ENCODE measurements around the gene RGS6. TPM values are rescaled to one million over a fixed set of nuclear protein-coding genes. Genes with fewer than 3 reads are reported as not detected.

RGS6 gene
- total RNA-seq, 6 donors from 2014 or later, result 0.83 to 12.9 (median 2.2) TPM; not detected in 1

- no peak overlapping the region for H3K27ac ChIP-seq
Observed at GRCh38 chr14:72443256-72443655, 511.0 kb downstream of the RGS6 start.

GRCh38 chr14:72443991-72444441 lies 511.8 kb downstream of the RGS6 start:
- Histone ChIP-seq H3K4me1 (no peaks in the 10 kb centered on the region), H3K4me3 (no peak overlapping the region), H3K27ac (no peak overlapping the region), H3K27me3 (no peaks in the 10 kb centered on the region), H3K9me3 (no peaks in the 10 kb centered on the region), H3K36me3 (no peaks in the 10 kb centered on the region)
- 56 to 58% methylated on average over 8 of the region's 8 CpGs for WGBS, 2 donors
- DNase-seq (no peak), ATAC-seq (ENCODE audit: low FRiP score in 2 of 2) (peak in 1 of 2 donors; percentile 9)
- TF ChIP-seq POLR2A (IDR thresholded peaks at IDR 0.05) (no peak), POLR2AphosphoS5 (IDR thresholded peaks at IDR 0.05) (no peak), EP300 (IDR thresholded peaks at IDR 0.05) (no peak), CTCF (IDR thresholded peaks at IDR 0.05) (no peak)

More at GRCh38 chr14:72443256-72443655, 511.0 kb downstream of the RGS6 start:
- TF ChIP-seq EP300 (IDR thresholded peaks at IDR 0.05) (no peak), CTCF (IDR thresholded peaks at IDR 0.05) (no peak), POLR2AphosphoS5 (IDR thresholded peaks at IDR 0.05) (no peak), POLR2A (IDR thresholded peaks at IDR 0.05) (no peak)
- no peak for DNase-seq
- no peaks in the 10 kb centered on the region for H3K9me3 ChIP-seq
- WGBS, 2 donors, result 88 to 90% methylated on average over 2 of the region's 2 CpGs
- no peaks in the 10 kb centered on the region for H3K4me1 ChIP-seq
- no peaks in the 10 kb centered on the region for H3K36me3 ChIP-seq
- no peaks in the 10 kb centered on the region for H3K27me3 ChIP-seq
- H3K4me3 ChIP-seq, result no peak overlapping the region
- ATAC-seq (ENCODE audit: low FRiP score in 2 of 2), result no peak

- Histone ChIP-seq H3K27ac (no peak overlapping the region), H3K36me3 (no peaks in the 10 kb centered on the region), H3K9me3 (no peaks in the 10 kb centered on the region), H3K4me1 (no peaks in the 10 kb centered on the region), H3K4me3 (no peak overlapping the region), H3K27me3 (no peaks in the 10 kb centered on the region)
- 87 to 88% methylated on average over 6 of the region's 6 CpGs for WGBS, 2 donors
- no peak for DNase-seq
- TF ChIP-seq CTCF (IDR thresholded peaks at IDR 0.05) (no peak), EP300 (IDR thresholded peaks at IDR 0.05) (no peak), POLR2A (IDR thresholded peaks at IDR 0.05) (no peak), POLR2AphosphoS5 (IDR thresholded peaks at IDR 0.05) (no peak)
- no peak for ATAC-seq (ENCODE audit: low FRiP score in 2 of 2)
Observed at GRCh38 chr14:72444701-72445100, 512.5 kb downstream of the RGS6 start.

- ATAC-seq (ENCODE audit: low FRiP score in 2 of 2) (no peak), DNase-seq (no peak)
- H3K27me3 ChIP-seq, result no peaks in the 10 kb centered on the region
- 76 to 87% methylated on average over 2 of the region's 2 CpGs for WGBS, 2 donors
- H3K4me1 ChIP-seq, result peaks cover 0 to 15% (median 0%) of the 10 kb centered on the region in 4 donors
- no peaks in the 10 kb centered on the region for H3K9me3 ChIP-seq
- H3K36me3 ChIP-seq, result no peaks in the 10 kb centered on the region
- no peak overlapping the region for H3K4me3 ChIP-seq
- H3K27ac ChIP-seq, result no peak overlapping the region
- TF ChIP-seq POLR2AphosphoS5 (IDR thresholded peaks at IDR 0.05) (no peak), CTCF (IDR thresholded peaks at IDR 0.05) (no peak), EP300 (IDR thresholded peaks at IDR 0.05) (no peak), POLR2A (IDR thresholded peaks at IDR 0.05) (no peak)
Observed at GRCh38 chr14:72448212-72448611, 516.0 kb downstream of the RGS6 start.

- no peak for DNase-seq
- TF ChIP-seq CTCF (IDR thresholded peaks at IDR 0.05) (no peak), POLR2A (IDR thresholded peaks at IDR 0.05) (no peak), EP300 (IDR thresholded peaks at IDR 0.05) (no peak), POLR2AphosphoS5 (IDR thresholded peaks at IDR 0.05) (no peak)
- whole genome bisulfite sequencing, 2 donors, result 44 to 62% methylated on average over 7 of the region's 7 CpGs
- Histone ChIP-seq H3K9me3 (no peaks in the 10 kb centered on the region), H3K27ac (no peak overlapping the region), H3K36me3 (no peaks in the 10 kb centered on the region), H3K4me3 (no peak overlapping the region), H3K4me1 (peaks cover 0 to 15% (median 0%) of the 10 kb centered on the region in 4 donors), H3K27me3 (no peaks in the 10 kb centered on the region)
- no peak for ATAC-seq (ENCODE audit: low FRiP score in 2 of 2)
Observed at GRCh38 chr14:72450473-72451044, 518.3 kb downstream of the RGS6 start.
